GM18526 (cell line): Measurements from ENCODE around the gene EIF2A.

Experiments used
- POLR2A ChIP-seq: IDR thresholded peaks from 3 replicates; pipeline ENCODE4 v1.6.1; 2011; ENCODE audit not compliant: insufficient read length; ENCODE audit errors: extremely low read depth

EIF2A gene

DNA sequence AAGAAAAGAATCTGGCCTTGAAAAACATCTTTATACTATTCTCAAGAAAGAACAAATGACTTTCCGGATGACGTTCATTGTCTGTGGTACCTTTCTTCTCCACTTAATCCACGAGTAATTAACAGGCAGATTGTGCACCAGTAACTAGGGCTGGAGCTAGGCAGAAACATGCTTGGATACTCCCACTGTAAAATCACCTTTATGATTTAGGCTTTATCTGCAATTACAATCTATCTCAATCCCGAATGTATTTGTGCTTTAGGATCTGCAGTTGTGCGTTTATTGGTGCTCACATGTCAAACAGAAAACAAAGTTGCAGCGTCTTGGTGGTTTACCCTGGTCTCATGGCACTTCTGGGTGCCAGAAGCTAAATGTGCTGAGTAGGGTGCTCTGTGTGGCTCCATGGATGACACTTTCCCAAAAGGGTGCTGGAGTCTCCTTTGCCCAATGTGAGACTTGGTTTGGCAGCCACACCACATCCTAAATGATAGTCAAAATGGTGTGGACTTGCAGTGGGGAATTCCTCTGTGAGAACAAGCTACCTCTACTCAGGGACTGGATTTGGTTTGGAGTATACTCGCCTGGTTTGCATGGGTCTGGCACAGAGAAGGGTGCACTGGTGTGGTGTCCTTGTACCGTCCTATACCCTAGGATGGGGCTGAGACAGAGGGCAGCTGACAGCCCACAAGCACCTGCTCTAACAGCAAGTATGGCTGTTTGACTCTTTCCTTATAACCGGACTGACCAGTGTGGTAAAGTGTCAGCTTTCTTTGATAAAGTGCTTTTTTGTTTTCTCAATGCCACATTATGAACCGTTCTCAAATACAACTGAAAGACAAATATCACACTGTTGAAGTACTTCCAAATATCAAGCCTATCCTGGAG lies 8.0 kb upstream of the EIF2A start:
- no peak for TF ChIP-seq POLR2A

DNA sequence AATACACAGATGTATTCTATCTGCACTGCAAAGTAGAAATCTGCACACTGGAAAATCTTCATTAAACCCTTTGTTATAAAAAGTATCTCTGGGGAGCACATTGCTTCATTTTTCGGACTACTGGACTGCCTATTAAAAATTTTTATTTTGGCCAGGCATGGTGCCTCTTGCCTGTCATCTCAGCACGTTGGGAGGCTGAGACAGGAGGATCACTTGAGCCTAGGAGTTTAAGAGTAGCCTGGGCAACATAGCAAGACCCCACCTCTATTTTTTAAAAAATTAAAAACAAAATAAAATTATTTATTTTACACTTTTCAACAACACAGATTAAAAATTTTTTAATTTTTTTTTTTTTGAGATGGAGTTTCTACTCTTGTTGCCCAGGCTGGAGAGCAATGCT lies 6.3 kb upstream of the EIF2A start:
- no peak for TF ChIP-seq POLR2A

DNA sequence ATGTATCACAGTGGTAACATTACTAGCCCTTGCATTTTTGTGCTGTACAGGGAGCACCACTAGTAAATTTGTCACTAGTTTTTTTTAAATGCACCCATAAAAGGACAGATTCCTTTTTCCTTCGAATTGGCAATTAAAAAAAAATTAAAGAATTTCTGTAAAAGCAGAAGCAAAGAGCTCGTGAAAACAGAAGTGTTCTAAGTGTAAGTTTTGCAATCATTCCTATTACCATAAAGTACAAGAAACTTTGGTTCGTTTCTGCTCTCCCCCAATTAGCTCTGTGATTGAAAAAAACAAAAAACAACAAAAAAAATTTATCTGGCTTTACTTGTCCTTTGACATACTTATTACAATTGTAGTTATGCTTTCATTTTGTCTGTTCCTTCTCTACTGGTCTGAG lies 5.6 kb upstream of the EIF2A start:
- TF ChIP-seq POLR2A, result no peak

DNA sequence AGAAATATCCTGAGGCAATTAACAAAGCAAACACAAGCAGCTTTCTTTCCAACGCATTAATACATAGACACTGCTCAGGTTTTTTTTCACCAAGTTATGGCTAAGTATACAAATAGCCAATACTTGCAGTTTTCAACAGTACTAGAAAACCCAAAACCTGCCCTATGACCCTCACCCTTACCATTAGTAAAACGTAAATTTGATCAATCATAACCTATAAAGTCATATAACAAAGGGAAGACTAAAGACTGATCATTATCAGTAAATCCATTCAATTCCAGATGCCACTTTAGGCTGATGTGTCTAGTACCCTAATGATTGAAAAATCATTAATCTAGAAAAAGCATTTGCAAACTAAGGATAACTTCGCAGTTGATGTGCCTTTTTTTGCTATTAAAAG lies 3.5 kb upstream of the EIF2A start:
- TF ChIP-seq POLR2A, result no peak

DNA sequence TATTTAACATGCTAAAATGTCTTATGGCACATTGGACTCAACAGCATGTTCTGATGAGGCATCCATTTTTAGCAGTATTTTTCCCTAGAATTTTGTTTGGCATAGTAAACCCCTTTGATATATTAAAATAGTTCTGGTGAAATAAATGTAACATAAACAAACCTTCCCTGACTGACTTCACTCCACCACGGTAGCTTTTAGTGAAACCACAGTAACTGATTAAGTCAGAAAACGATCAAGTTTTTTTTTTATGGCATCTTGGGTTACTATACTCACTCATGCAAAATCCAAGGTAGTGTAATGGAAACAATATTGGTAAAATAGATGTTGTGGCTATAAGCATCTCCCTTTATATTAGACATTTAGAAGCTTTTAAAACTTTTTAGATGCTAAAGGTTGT lies 3.1 kb upstream of the EIF2A start:
- no peak for TF ChIP-seq POLR2A

DNA sequence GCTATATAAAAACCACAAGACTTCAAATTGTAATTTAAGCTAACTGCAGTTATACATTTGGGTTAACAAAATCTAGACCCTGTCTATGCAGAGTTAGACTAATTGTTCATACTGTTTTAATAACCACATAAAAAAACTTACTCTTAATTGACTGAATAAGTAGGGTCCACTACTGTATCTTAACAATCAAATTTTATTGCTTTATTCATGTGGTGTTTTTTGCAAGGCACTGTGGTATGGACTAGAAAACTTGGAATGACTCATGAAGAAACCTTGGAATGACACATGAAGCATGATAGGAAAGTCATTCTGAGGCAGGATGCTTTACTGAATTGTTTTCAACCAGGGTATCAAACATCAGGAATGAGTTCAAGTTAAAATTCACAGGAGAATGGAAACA lies 2.5 kb upstream of the EIF2A start:
- TF ChIP-seq POLR2A, result no peak

DNA sequence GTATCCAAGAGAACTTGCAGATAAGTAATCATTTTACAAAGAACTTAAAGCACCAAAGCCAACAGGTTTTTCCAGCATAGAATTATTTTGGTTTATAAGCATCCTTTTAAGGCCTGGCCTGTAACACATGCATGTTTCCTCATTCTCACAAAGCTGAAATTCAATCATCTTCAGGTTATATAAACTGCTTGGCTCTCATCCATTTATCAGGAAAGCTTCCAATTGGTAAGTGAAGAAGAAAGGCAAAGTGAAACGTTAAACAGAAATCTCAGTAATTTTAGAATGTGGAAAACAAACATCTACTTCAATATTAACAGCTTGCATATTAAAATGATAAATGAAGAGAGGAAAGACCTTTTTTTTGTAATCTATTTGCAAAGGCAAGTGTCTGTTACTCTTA lies 1.9 kb upstream of the EIF2A start:
- no peak for TF ChIP-seq POLR2A

DNA sequence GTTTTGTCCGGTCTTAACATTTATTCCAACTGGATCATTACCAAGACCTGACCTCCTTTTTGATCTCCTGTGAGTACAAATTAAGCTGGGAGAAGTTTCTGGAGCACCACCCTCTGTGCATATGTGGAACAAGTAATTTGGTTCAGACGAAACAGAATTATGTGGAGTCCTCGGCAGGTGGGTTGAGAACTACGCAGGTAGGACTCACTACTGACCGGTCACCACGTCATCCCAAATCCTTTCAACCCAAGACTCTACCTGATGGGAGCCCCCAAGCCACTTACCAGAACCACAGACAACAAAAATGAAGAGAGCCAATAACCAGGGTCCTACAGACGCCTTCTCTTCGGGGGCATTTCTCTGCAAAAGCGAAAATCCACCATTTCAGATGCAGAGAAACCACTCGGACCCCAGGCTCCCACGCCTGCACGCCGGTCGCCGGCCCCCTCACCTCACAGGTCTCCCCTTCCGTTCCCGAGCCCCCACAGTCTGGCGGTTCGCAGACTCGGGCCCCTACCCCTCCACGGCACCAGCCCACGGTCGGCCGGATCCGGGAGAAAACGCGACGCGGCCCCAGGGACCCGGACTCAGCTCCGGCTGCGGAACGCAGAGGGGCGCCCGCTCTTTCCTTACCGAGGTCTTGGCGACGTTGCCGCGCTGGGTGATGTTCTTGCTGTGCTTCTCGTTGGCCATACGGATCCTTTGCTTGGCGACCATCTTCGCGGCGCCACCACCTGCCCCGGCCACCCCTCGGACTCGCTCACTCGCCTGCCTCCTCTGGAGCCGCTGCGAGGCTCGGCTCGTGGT lies 965 bp upstream of the EIF2A start:
- TF ChIP-seq POLR2A, result no peak

DNA sequence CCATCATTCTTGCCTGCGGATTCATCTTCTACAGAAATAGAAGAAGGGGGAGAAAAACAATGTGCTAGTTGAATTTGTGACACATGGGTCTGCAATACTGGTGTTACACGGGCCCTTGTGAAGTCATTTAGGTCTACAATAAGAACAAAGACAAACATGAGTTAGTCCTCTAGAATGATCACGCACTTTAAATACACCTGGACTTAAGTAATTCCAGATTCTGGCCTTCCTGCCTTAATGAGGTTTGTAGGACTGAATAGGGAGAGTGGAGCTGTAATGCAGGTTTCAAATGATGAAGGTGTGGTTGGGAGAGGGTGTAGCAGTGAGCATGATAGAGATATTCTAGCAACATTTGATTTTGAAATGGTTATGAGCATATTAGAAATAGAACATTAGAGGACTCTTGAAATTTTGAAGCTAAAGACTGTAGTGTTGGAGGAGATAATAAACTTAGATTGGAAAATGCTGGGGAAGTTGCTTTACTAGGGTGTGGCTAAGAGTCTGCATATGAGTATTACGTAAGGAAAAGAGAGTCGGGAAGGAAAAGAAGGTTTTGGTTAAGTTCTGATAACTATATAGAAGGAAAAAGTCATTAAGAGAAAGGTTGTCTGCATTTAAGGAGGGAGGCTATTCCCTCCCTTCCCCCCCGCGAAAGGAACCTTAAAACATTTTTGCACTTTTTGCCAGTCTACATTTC lies 606 bp downstream of the EIF2A start:
- TF ChIP-seq POLR2A, result no peak

DNA sequence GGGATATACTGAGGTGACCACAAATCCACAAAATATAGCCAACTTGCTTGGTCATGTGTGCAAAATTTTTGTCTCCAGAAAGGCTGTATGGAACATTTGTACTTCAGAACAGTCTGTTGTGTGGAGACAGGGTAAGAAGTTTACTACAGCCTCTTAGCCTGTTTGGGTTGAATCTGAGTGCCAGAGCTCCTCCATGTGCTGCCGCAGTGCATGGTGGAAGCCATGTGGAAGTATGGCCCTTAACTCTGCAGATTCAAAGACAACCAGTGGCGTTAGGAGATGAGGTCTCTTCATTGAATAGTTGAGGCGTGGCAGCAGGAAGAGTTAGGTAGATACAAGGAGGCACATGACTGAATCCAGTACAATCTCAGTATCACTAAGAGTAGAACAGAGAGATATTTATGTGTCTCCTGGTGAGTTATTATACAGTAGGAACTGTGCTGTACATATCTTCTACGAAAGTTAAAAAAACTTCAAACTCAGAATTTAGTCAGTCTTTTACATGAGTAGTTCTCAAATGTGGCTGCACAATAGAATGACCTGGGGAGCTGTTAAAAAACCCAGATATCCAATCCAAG lies 9.4 kb downstream of the EIF2A start:
- TF ChIP-seq POLR2A, result no peak

DNA sequence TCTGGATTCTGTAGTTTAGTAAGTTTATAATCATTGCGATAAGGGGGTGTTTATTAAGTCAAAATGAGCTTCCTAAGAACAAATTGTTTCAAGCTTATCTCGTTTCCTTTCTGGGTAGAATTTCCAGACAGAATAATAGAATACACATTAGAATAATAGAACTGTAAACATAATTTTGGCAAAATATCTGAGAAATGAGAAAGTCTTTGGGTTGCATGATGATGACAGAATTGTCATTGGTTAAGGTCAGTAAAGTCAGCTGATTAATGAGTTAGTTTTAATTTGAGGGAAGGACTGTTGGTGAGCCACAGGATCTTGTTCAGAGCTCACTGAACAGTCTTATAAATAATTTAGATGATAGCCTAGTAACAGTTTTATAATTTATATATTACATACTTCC lies 10.2 kb downstream of the EIF2A start:
- no peak for TF ChIP-seq POLR2A

DNA sequence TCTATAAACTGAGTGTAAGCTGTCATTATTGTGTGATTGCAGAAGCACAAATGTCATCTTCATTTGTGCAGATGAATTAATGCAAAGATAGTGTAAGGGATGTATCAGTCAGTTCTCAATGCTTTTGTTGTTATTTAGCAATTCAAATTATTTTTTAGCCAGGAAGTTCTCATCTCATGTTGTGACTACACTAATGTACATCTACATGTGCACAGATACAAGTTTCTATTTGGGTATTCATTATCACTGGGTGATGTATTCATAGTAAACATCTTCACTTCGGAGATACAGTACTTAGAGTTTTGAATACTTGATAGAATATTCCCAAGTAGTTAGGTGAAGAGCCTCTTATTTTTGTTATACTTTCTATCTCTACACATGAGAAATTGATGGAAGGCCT lies 11.1 kb downstream of the EIF2A start:
- TF ChIP-seq POLR2A, result no peak

DNA sequence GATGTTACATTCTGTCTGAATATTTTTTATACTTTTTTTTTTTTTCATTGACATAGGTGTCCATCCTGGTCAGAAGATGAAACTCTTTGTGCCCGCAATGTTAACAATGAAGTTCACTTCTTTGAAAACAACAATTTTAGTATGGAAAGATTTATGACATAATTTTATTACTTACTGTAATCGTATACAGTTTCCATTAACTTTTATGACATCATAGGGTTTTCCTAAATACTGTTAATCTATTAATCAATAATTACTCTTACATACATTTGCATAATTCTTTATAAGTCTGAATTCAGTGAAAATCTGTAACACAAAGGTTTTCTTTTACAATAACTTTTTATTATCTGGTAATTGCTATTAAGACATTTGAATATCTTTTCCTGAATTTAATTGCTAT lies 17.7 kb downstream of the EIF2A start:
- no peak for TF ChIP-seq POLR2A

DNA sequence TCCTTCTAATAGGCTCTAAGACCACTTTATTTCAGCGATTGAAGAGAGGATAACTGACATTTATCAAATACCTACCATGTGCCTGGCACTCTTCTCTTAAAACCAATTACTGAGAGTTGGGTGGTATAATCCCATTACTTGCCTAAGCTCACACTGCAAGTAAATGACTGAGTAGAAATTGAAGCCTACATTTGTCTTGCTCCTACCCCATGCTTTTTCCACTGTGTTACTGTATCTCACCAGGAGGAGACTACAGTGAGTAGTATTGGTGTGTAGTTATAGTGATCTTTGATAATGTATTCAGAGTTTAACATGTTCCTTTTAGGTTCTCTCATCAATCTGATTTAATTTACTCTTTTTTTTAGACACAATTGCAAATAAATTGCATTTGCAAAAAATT lies 20.7 kb downstream of the EIF2A start:
- TF ChIP-seq POLR2A, result no peak

DNA sequence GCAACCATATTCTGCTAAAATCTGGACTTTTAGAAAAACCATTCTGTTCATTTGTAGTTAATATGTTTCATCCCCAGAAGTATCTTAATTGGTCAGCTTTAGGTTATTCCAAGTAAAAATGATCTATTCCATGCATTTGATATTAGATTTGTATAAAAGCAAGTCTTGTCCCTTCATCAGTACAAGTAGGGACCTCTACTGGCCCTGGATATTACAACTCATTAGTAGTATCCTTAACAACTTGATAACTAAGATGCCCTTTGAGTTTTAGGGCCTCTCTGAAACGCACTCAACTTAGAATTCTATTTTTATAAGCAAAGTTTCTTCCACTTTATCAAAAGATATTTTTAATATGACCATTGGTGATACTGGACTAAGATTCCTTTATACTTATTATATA lies 31.3 kb downstream of the EIF2A start:
- TF ChIP-seq POLR2A, result no peak
